B cell (primary cell): ENCODE data around the gene PTPRQ. TPM values are rescaled to one million over a fixed set of nuclear protein-coding genes. Genes with fewer than 3 reads are reported as not detected.

Experiments
- ATAC-seq: fragments of 200-7000 bp; cut with Tn5 transposase; one replicate; pipeline ENCODE4 v1.10.0; 2021; ENCODE audit warnings: low read depth, mild to moderate bottlenecking, moderate number of reproducible peaks, moderate library complexity
- CTCF ChIA-PET: fragments of 350-600 bp; sonication (Branson Sonifier 250); formaldehyde crosslinking; loops from one replicate; lab custom pipeline; 2021; ENCODE audit warnings: antibody characterized with exemption, inconsistent platforms; lab: Charles Lee
- POLR2A ChIA-PET: fragments of 350-600 bp; sonication (Branson Sonifier 250); formaldehyde crosslinking; loops from one replicate; lab custom pipeline; 2021; ENCODE audit warnings: antibody characterized with exemption; lab: Charles Lee
- DNase-seq: peaks from one replicate; pipeline ENCODE4 v3.0.0; 2013
- H2AFZ ChIP-seq: 2 replicates; pipeline ENCODE4 v1.6.1; 2012; ENCODE audit warnings: mild to moderate bottlenecking, low read depth, low read length; ENCODE audit not compliant: insufficient read depth, poor library complexity, severe bottlenecking
- H3K27ac ChIP-seq, 2 donors: 1 replicate in 1 of 2; 2 replicates in 1 of 2; pipeline ENCODE4 v1.5.1; 2012 to 2013; ENCODE audit warnings: low read length in 2 of 2, mild to moderate bottlenecking in 2 of 2, moderate library complexity in 1 of 2
- H3K27me3 ChIP-seq, 4 experiments: fragments of 200-600 bp in 1 of 4; sonication (generic) in 1 of 4; replicated peaks in 1 of 4; 1 replicate in 2 of 4; 2 replicates in 2 of 4; pipeline versions ENCODE4 v1.6.1 to v1.7.0; 2013 to 2016; ENCODE audit warnings: low read length in 3 of 4, mild to moderate bottlenecking in 2 of 4, mixed read lengths in 1 of 4, moderate library complexity in 1 of 4; ENCODE audit not compliant: insufficient read depth in 4 of 4, control insufficient read depth in 3 of 4; ENCODE audit errors: control extremely low read depth in 1 of 4
- H3K36me3 ChIP-seq, 2 experiments: replicated peaks in 1 of 2; 1 replicate in 1 of 2; 2 replicates in 1 of 2; pipeline versions ENCODE4 v1.6.1 to v1.7.1; 2013; ENCODE audit warnings: low read length in 1 of 2; ENCODE audit not compliant: insufficient read depth in 2 of 2, control insufficient read depth in 1 of 2; ENCODE audit errors: control extremely low read depth in 1 of 2, extremely low read depth in 1 of 2
- H3K4me1 ChIP-seq, 2 donors: fragments of 200-600 bp in 1 of 2; sonication (generic) in 1 of 2; 1 replicate in 1 of 2; 2 replicates in 1 of 2; pipeline versions ENCODE4 v1.5.1 to v1.6.1; 2013 to 2017; ENCODE audit warnings: low read length in 2 of 2; ENCODE audit not compliant: control insufficient read depth in 2 of 2, insufficient read depth in 2 of 2
- H3K4me2 ChIP-seq: replicated peaks from 2 replicates; pipeline ENCODE3; 2012; ENCODE audit warnings: mild to moderate bottlenecking, low read depth, low read length; ENCODE audit not compliant: poor library complexity, severe bottlenecking
- H3K4me3 ChIP-seq, 5 experiments: fragments of 200-600 bp in 1 of 5; sonication (generic) in 1 of 5; 1 replicate in 3 of 5; 2 replicates in 2 of 5; pipeline versions ENCODE4 v1.5.1 to v1.7.0; 2011 to 2016; ENCODE audit warnings: low read length in 4 of 5, mild to moderate bottlenecking in 4 of 5, low read depth in 2 of 5, control low read depth in 1 of 5, moderate library complexity in 1 of 5; ENCODE audit not compliant: insufficient read depth in 1 of 5; ENCODE audit errors: control extremely low read depth in 1 of 5, extremely low read depth in 1 of 5
- H3K79me2 ChIP-seq: fragments of 200-600 bp; sonication (generic); one replicate; pipeline ENCODE4 v1.6.0; 2016; ENCODE audit warnings: low read length; ENCODE audit not compliant: control insufficient read depth, insufficient read depth
- H3K9ac ChIP-seq: fragments of 200-600 bp; sonication (generic); 2 replicates; pipeline ENCODE4 v1.6.1; 2017; ENCODE audit warnings: mild to moderate bottlenecking, low read length, moderate library complexity
- H3K9me3 ChIP-seq, 3 donors: one replicate each; pipeline versions ENCODE4 v1.6.1 to v1.7.1; 2013; ENCODE audit warnings: low read length in 2 of 3; ENCODE audit not compliant: control insufficient read depth in 2 of 3, insufficient read depth in 1 of 3; ENCODE audit errors: control extremely low read depth in 1 of 3
- H4K20me1 ChIP-seq: 2 replicates; pipeline ENCODE4 v1.6.0; 2012; ENCODE audit warnings: mild to moderate bottlenecking, low read length; ENCODE audit not compliant: insufficient read depth, control insufficient read depth, poor library complexity, severe bottlenecking
- H3K27ac Mint-ChIP-seq: one replicate; pipeline ENCODE4 v1.8.0; 2021; ENCODE audit warnings: mixed read lengths
- H3K27me3 Mint-ChIP-seq: one replicate; pipeline ENCODE4 v1.8.0; 2021; ENCODE audit warnings: mixed read lengths
- H3K4me1 Mint-ChIP-seq: one replicate; pipeline ENCODE4 v1.8.0; 2021; ENCODE audit warnings: mixed read lengths
- H3K4me3 Mint-ChIP-seq: one replicate; pipeline ENCODE4 v1.8.0; 2021; ENCODE audit warnings: mixed read lengths
- H3K9me3 Mint-ChIP-seq: one replicate; pipeline ENCODE4 v1.8.0; 2022; ENCODE audit warnings: mixed read lengths; ENCODE audit not compliant: insufficient read depth
- EZH2 ChIP-seq: IDR thresholded peaks from 2 replicates; pipeline ENCODE4 v1.6.1; 2012; ENCODE audit warnings: borderline replicate concordance, low read depth, mild to moderate bottlenecking, moderate library complexity, low read length; ENCODE audit not compliant: insufficient read depth, poor library complexity, severe bottlenecking
- WGBS: methylation state at CpG from one replicate; pipeline ENCODE4 v1.1.5; 2013; ENCODE audit warnings: missing lambda C conversion rate; ENCODE audit not compliant: insufficient coverage; 5-methylcytosine and 5-hydroxymethylcytosine counted together
- intact Hi-C: fragments of 100-400 bp; cut with micrococcal nuclease; formaldehyde crosslinking; loops from one replicate; pipeline ENCODE4 v1.10.0; 2022
- polyA plus RNA-seq: library from polyadenylated mRNA; depleted of rRNA; stranded (reverse); fragments of >200 nt; gene quantifications from 2 replicates; pipeline ENCODE4 v1.2.3, GENCODE V29; 2012
- total RNA-seq, 2 donors: library from RNA; stranded (reverse); fragments of 120-200 nt in 1 of 2; gene quantifications; 1 replicate in 1 of 2; 2 replicates in 1 of 2; pipeline versions ENCODE4 v1.2.3 to v1.2.4, GENCODE V29; 2013 to 2022
- TF ChIP-seq, protein P1 (sequence below): fragments of 200-600 bp; IDR thresholded peaks from one replicate; pipeline ENCODE4 v1.8.0; 2022; ENCODE audit warnings: antibody characterized with exemption, mild to moderate bottlenecking

Gene PTPRQ
- total and polyA plus RNA-seq, 2 donors (not counting 1 experiment from before 2014, with no cell fraction given), result not detected

GRCh38 chr12:80632835-80633234, 188.8 kb downstream of the PTPRQ start:
- no peaks in the 10 kb centered on the region for H3K27me3 Mint-ChIP-seq
- H3K9me3 ChIP-seq, result no peaks in the 10 kb centered on the region
- H3K4me1 Mint-ChIP-seq, result no peaks in the 10 kb centered on the region
- ATAC-seq, result no peak
- TF ChIP-seq, protein P1, sequence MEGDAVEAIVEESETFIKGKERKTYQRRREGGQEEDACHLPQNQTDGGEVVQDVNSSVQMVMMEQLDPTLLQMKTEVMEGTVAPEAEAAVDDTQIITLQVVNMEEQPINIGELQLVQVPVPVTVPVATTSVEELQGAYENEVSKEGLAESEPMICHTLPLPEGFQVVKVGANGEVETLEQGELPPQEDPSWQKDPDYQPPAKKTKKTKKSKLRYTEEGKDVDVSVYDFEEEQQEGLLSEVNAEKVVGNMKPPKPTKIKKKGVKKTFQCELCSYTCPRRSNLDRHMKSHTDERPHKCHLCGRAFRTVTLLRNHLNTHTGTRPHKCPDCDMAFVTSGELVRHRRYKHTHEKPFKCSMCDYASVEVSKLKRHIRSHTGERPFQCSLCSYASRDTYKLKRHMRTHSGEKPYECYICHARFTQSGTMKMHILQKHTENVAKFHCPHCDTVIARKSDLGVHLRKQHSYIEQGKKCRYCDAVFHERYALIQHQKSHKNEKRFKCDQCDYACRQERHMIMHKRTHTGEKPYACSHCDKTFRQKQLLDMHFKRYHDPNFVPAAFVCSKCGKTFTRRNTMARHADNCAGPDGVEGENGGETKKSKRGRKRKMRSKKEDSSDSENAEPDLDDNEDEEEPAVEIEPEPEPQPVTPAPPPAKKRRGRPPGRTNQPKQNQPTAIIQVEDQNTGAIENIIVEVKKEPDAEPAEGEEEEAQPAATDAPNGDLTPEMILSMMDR, result no peak
- no peak for TF ChIP-seq EZH2
- no peak overlapping the region for H3K4me2 ChIP-seq
- ChIA-PET CTCF (interaction anchor here (0.6 to 0.9 kb wide), 2 partner anchors 9 to 24 kb away, joined by 3 read pairs; no protein-coding TSS in a partner anchor), POLR2A (no interaction called here)
- DNase-seq, result no peak
- no peaks in the 10 kb centered on the region for H3K9me3 Mint-ChIP-seq
- H3K36me3 ChIP-seq, result no peaks in the 10 kb centered on the region
- H3K27me3 ChIP-seq, result no peaks in the 10 kb centered on the region
- no peak overlapping the region for H3K4me3 Mint-ChIP-seq
- no peak overlapping the region for H3K27ac Mint-ChIP-seq
- H3K27ac ChIP-seq, result no peak overlapping the region
- H3K4me3 ChIP-seq, result no peak overlapping the region
- H3K79me2 ChIP-seq, result no peaks in the 10 kb centered on the region
- H2AFZ ChIP-seq, result no peak overlapping the region
- intact Hi-C loops, result no loop called here
- WGBS, result 56% methylated on average over 2 of the region's 4 CpGs
- H4K20me1 ChIP-seq, result no peaks in the 10 kb centered on the region
- no peaks in the 10 kb centered on the region for H3K4me1 ChIP-seq
- no peak overlapping the region for H3K9ac ChIP-seq

- POLR2A ChIA-PET, result no interaction called here
Measured at GRCh38 chr12:80634903-80635302, 190.9 kb downstream of the PTPRQ start.

More at GRCh38 chr12:80634903-80635302, 190.9 kb downstream of the PTPRQ start:
- H3K4me3 ChIP-seq, result no peak overlapping the region
- H3K4me1 ChIP-seq, result no peaks in the 10 kb centered on the region
- no peak overlapping the region for H3K27ac ChIP-seq
- Mint-ChIP-seq H3K27me3 (no peaks in the 10 kb centered on the region), H3K4me1 (no peaks in the 10 kb centered on the region), H3K27ac (no peak overlapping the region), H3K9me3 (peaks cover 3% of the 10 kb centered on the region), H3K4me3 (no peak overlapping the region)
- H4K20me1 ChIP-seq, result no peaks in the 10 kb centered on the region
- H3K36me3 ChIP-seq, result no peaks in the 10 kb centered on the region
- ATAC-seq, result no peak
- intact Hi-C loops, result no loop called here
- no peaks in the 10 kb centered on the region for H3K79me2 ChIP-seq
- H2AFZ ChIP-seq, result no peak overlapping the region
- H3K27me3 ChIP-seq, result no peaks in the 10 kb centered on the region
- H3K9me3 ChIP-seq, result no peaks in the 10 kb centered on the region
- no peak overlapping the region for H3K9ac ChIP-seq
- H3K4me2 ChIP-seq, result no peak overlapping the region
- DNase-seq, result no peak
- no peak for TF ChIP-seq EZH2
- TF ChIP-seq, protein P1, result no peak
- WGBS, result no CpG with 5 or more reads among the region's 6 CpGs
- CTCF ChIA-PET, result no interaction called here
